ENCODE data around the gene TMEM62.
"Not testable (repeated sequence)": the region's sequence is repeated elsewhere in the genome, so short reads cannot be mapped to it uniquely, and the experiment has no call there.

TMEM62 gene

GRCh38 chr15:43183270-43183669 lies 49.9 kb downstream of the TMEM62 start:
- DNase-seq, result no peak

DNA sequence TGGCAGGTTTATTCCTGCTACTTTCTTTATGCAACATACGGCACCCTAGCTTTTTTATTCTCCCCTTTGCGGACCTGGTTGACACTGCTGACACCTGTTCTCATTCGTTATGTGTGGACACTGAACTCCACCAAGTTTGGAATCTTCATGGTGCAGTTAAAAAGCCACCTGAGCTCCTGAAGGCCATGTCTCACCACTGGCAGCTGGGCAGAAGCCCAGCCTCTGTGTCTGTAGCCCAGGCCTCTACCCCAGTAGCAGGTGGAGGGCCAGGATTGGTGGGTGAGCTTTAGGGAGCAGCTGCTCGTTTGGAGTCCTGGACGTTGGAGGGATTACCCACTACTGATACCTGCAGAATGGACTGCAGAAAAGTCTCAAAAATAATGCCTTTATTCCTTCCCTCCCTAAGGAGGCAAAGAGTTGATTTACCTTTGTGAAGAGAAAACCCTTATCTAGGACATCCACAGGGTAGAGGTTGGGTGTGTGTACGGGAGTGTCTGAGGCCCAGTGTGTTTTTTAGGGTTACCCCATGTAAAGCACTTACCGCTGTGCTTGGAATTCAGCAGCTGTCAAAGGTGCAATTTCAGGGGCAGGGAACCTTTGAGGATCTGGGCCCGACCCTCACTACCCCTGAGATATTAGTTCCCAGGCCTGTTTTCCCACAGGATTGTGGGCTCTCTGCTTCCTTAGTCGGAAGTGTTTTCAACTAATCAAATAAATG lies 51.2 kb downstream of the TMEM62 start:
- DNase-seq, result no peak

DNA sequence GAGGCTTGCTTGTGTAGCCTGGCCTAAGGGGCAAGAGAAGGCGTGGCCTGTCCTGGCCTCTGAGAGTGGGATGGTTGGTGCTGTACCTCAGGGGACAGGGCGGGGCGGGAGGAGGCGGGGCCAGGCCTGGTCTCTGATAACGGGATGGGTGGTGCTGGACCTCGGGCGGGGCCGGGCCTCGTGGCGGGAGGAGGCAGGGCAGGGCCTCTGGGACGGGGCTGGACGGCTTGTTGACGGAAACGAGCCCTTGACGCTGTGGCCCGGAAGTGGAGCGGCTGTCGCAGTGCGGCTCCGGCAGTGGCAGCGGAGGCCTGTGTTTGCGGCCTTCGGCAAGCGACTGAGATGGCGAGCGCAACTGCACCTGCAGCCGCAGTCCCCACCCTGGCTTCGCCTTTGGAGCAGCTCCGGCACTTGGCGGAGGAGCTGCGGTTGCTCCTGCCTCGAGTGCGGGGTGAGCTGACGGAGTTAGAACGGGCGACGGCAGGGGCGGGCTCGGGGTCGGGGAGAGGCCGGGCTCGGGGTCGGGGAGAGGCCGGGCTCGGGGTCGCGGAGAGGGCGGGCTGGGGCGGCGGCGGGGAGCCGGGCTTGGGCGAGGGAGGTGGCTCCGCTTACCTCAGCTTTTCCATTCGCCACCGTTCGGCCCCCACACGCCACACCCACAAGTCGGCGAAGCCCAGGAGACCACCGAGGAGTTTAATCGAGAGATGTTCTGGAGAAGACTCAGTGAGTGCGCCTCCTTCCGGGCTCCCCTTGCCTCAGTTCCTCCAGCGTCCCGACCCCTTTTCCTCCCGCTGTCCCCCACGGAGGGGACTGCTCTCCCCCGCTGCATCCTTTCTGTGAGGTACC lies 52.0 kb downstream of the TMEM62 start, which contains the start of gene CCNDBP1:
Gene CCNDBP1, plus strand, starts transcription at position 247 of the 846 bp plus-strand sequence. Its CDS starts 96 bp downstream, at position 343.
- peak; percentile 91 to 97 (median 94) for DNase-seq

- peak in 2 of 4 experiments; percentile 15 to 41 for DNase-seq
Observed at GRCh38 chr15:43186003-43186353, 52.6 kb downstream of the TMEM62 start.

DNA sequence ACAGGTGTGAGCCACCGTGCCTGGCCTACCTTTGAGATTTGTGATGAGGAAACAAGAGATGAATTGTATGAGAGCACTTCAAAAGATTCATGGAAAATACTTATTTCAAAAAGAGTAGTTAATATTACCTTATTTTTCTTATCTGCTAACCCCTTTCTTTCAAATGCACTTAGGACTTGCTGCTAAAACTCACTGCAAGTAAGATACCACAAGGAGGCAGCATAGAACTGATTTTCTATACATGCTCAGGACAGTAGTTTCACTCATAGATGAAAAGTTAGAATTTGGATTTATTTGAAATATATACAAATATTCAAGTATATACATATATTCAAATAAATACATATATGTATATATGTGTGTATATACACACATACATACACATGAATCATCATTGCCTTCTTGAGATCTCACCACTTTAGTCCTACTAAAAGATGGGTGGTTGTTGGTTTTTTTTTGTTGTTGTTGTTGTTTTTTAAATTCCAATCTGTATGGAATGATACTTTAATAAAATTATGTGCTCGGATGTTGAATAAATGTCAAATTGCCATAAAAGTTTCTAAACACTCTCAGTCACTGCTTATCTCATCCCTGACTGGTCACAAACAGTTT lies 54.3 kb downstream of the TMEM62 start:
- DNase-seq, result peak; percentile 47 to 78 (median 66)

- DNase-seq, result no peak
Observed at GRCh38 chr15:43189296-43189695, 55.9 kb downstream of the TMEM62 start.

DNA sequence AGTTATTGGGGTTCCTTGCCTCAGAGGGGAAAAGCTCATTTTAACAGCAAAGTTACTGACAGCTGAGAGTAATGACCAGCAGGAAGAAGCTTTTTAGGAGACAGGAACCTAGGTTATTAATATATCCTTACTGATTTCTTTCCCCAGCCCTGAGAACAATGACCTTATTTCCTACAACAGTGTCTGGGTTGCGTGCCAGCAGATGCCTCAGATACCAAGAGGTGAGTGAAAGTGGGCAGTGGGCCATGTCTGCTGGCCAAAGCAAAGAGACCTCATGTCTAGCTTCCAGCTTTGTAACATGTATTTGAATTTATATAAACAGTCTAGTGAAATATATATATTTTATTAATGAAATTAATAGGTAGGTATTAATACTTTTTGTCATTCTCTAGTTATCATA lies 56.8 kb downstream of the TMEM62 start:
- no peak for DNase-seq

DNA sequence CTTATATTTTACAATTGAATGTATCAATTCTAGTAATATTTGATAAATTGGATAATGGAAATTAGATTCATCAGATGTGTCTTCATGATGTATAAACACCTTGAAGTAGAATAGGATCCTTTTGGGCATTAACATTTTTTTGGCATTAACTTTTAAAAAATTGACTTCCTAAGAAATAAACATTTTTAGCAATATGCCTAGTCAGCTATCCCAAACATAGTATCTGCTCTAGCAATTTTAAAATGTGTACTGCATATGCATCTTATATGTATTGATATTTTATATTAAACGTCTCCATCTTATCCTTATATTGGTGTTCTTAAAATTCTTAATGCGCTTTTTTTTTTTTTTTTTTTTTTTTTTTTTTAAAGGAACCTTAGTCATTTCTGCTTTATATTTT lies 60.3 kb downstream of the TMEM62 start:
- no peak for DNase-seq

DNA sequence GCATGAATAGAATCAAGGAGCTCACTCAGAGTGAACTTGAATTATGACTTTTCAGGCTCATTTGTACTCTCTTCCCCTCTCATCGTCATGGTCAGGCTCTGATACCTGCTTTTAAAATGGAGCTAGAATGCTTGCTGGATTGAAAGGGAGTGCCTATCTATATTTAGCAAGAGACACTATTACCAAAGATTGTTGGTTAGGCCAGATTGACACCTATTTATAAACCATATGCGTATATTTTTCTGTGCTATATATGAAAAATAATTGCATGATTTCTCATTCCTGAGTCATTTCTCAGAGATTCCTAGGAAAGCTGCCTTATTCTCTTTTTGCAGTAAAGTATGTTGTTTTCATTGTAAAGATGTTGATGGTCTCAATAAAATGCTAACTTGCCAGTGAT lies 61.4 kb downstream of the TMEM62 start:
- DNase-seq, result no peak

DNA sequence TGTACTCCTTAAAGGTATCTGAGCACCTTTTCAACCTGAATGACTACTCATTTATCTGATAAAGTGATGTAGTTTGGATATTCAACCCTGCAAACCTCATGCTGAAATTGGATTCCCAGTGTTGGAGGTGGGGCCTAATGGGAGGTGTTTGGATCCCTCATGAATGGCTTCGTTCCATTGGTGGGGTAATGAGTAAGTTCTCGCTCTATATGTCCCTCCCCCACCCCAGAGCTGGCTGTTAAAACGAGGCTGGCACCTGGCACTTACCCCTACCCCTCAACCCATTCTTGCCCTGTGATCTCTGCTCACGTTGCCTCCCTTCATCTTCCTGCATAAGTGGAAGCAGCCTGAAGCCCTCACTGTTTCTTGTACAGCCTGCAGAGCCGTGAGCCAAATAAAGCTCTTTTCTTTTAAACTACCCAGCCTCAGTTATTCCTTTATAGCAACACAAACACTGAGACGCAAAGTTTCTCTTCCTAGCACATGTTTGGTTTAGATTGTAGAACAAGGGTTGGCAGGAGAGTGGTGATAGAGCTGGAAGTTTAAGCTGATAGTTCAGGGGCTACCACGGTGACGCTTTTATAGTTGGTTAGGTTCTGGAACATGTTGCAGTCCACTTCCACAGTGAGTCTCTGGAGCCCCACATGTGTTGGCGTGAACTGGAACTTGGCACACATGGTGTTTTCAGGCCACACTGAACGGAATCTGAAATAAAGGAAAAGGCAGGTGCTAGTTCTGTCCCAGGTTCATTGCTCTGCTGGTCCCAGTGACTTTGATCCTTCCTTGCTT lies 63.6 kb downstream of the TMEM62 start:
- DNase-seq, result no peak

- DNase-seq, result peak in 1 of 4 experiments; percentile 19
Observed at GRCh38 chr15:43197773-43198172, 64.4 kb downstream of the TMEM62 start.

GRCh38 chr15:43198556-43198955 lies 65.2 kb downstream of the TMEM62 start:
- not testable (repeated sequence) for DNase-seq

DNA sequence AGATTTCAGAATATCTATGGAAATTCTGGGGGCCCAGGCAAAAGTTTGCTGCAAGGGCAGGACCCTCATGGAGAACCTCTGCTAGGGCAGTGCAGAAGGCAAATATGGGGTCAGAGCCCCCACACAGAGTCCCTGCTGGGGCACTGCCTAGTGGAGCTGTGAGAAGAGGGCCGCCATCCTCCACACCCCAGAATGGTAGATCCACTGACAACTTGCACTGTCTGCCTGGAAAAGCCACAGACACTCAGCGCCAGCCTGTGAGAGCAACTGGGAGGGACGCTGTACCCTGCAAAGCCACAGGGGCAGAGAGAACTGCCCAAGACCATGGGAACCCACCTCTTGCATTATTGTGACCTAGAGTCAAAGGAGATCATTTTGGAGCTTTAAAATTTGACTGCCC lies 65.6 kb downstream of the TMEM62 start:
- DNase-seq, result no peak

GRCh38 chr15:43199945-43200488 lies 66.6 kb downstream of the TMEM62 start:
- DNase-seq, result no peak

DNA sequence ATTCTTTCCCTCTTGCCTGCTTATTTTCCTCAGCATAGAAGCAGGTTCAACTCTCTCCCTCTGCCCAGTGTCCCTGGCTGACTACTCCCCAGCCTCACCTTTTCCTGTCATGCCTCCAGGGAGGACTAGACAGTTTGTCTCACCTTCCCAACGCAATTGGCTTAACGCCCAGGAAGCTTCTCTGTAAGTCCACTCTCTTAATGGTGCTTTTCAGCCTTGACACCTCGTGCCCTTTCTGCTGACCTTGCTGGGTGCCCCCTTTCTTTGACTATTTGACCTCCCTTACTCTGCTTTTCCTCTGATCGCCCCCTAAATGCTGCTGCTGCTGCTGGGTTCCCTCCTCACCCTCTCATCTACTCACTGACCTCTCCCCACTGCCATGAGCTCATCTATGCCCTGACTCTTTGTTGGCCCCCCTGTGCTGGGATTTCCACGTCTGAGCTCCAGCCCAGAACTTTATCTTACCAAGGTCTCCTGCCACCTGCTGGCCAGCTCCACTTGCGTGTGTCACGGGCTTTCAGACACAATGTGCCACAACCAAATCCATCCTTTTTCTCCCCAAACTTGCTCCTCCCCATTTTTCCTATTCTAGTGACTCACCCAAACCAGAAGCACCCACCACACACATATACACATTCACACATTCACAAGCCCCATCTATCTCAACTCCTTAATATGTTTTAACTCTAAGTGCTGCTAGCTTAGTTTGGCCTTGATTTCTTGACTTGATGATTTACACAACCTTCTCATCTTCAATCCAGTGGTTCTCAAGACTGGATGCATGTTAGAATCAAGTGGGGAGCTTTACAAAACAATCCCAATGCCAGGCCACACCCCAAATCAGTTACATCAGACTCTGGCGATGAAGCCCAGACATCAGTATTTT lies 70.9 kb downstream of the TMEM62 start:
- peak; percentile 32 to 68 (median 47) for DNase-seq

DNA sequence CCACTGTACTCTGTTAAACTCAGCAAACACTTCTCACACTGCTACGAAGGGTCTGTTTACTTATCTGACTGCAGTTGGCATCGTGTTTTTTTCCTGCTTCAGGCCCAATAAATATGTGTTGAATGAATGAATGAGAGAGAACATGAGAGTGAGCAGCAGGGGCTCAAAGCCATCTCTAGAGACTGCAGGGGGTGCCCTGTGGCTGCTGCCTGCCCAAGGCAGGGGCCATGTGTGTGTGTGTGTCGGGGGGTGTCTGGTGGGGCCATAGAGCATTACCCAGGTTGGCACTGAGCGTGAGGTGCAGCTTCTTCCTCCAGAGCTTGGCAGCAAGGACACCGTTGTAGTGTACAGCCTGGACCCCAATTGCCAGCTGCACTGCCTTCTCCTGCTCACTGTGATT lies 72.7 kb downstream of the TMEM62 start:
- DNase-seq, result no peak

- DNase-seq, result no peak
Observed at GRCh38 chr15:43207024-43207423, 73.6 kb downstream of the TMEM62 start.

DNA sequence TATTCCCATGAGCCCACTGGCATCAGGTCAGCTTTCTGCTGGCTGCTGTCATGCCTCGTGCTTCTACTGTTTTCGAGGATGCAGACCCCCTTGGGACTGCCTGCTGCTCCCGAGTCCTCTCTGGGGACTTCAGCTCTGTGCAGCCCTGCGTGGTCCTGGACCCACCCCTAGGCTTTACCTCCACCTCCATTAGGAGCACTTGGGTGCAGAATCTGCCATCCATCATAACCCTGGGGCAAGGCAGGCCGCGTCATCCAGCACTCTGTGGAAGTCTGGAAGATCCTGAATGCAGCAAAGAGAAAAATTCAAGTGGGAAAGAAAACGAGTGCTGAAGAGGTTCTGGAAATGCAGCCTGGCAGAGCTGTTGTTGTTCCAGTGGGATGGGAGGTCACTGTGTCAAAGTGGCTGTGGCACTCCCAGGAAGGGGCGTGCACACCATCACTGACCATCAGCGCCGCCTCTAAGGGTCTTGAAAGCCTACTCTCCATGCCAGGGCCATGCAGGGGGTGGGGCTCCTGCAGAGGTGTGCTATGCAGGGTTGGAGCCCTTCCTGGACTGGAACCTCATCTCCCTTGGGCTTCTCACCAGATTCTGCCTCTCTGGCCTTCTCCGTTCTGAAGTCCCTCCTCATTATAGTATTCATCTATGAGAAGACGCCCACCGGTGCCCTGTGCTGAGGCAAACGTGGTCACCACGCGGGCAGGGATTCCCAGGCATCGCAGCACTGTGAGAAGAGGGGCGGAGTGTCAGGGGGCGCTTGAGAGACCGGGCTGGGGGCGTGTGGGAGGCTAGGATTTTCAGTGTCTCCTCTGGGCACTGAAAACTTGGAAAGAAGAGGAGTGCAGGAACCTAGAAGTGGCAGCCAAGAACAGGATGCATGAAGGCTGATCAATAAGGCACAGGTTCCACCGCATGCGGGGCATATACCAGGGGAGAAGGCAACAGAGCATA lies 74.9 kb downstream of the TMEM62 start:
- no peak for DNase-seq

- peak in 3 of 4 experiments; percentile 11 to 38 (median 14) for DNase-seq
Observed at GRCh38 chr15:43209059-43209824, 75.9 kb downstream of the TMEM62 start.

All from suppressor macrophage (primary cell).